H9 (cell line): ENCODE measurements around the gene IMPA2. TPM values are rescaled to one million over a fixed set of nuclear protein-coding genes. Genes with fewer than 3 reads are reported as not detected.

ENCODE experiments used
- DNase-seq: peaks from one replicate; pipeline ENCODE4 v3.0.0-alpha.2; 2017
- H2AFZ ChIP-seq: one replicate; pipeline ENCODE4 v1.6.1; 2013; ENCODE audit warnings: mild to moderate bottlenecking, low read length, control low read depth, moderate library complexity
- H2AK5ac ChIP-seq: 2 replicates; pipeline ENCODE4 v1.6.1; 2013; ENCODE audit warnings: low read length, control low read depth, mixed read lengths; ENCODE audit not compliant: insufficient read length
- H2BK120ac ChIP-seq: one replicate; pipeline ENCODE4 v1.6.1; 2013; ENCODE audit warnings: low read depth, mild to moderate bottlenecking, low read length, control low read depth, inconsistent platforms; ENCODE audit not compliant: poor library complexity, severe bottlenecking
- H2BK12ac ChIP-seq: 2 replicates; pipeline ENCODE4 v1.6.1; 2013; ENCODE audit warnings: low read length, control low read depth, mixed read lengths, low read depth; ENCODE audit not compliant: insufficient read length
- H2BK15ac ChIP-seq: 2 replicates; pipeline ENCODE4 v1.6.1; 2013; ENCODE audit warnings: low read depth, low read length, control low read depth
- H2BK20ac ChIP-seq: one replicate; pipeline ENCODE4 v1.6.1; 2013; ENCODE audit warnings: low read depth, mild to moderate bottlenecking, low read length, control low read depth, inconsistent platforms; ENCODE audit not compliant: poor library complexity, severe bottlenecking
- H2BK5ac ChIP-seq: 2 replicates; pipeline ENCODE4 v1.6.1; 2013; ENCODE audit warnings: low read length, control low read depth, mixed read lengths; ENCODE audit not compliant: insufficient read length
- H3K14ac ChIP-seq: 2 replicates; pipeline ENCODE4 v1.6.1; 2013; ENCODE audit warnings: low read length, control low read depth; ENCODE audit not compliant: insufficient read depth
- H3K18ac ChIP-seq: 2 replicates; pipeline ENCODE4 v1.6.1; 2013; ENCODE audit warnings: low read depth, mild to moderate bottlenecking, mixed read lengths, low read length, control low read depth; ENCODE audit not compliant: insufficient read length
- H3K23ac ChIP-seq: 2 replicates; pipeline ENCODE4 v1.6.1; 2013; ENCODE audit warnings: low read length, control low read depth, mixed read lengths, low read depth; ENCODE audit not compliant: insufficient read length
- H3K23me2 ChIP-seq: 2 replicates; pipeline ENCODE4 v1.6.1; 2013; ENCODE audit warnings: low read depth, mild to moderate bottlenecking, mixed read lengths, low read length, control low read depth; ENCODE audit not compliant: insufficient read length, poor library complexity, severe bottlenecking
- H3K27ac ChIP-seq: 2 replicates; pipeline ENCODE4 v1.5.1; 2013; ENCODE audit warnings: low read length, control low read depth, mixed read lengths, low read depth; ENCODE audit not compliant: insufficient read length
- H3K27me3 ChIP-seq: 2 replicates; pipeline ENCODE4 v1.6.1; 2013; ENCODE audit warnings: low read length, control low read depth, inconsistent platforms; ENCODE audit not compliant: insufficient read depth
- H3K4ac ChIP-seq: 2 replicates; pipeline ENCODE4 v1.6.1; 2013; ENCODE audit warnings: low read depth, mild to moderate bottlenecking, control low read depth, inconsistent platforms, low read length, moderate library complexity
- H3K4me1 ChIP-seq: 2 replicates; pipeline ENCODE4 v1.6.1; 2013; ENCODE audit warnings: low read length, control low read depth, inconsistent platforms; ENCODE audit not compliant: insufficient read depth
- H3K4me2 ChIP-seq: 2 replicates; pipeline ENCODE4 v1.6.1; 2013; ENCODE audit warnings: low read length, control low read depth, mixed read lengths; ENCODE audit not compliant: insufficient read length, insufficient read depth
- H3K56ac ChIP-seq: 2 replicates; pipeline ENCODE4 v1.6.1; 2013; ENCODE audit warnings: low read depth, mild to moderate bottlenecking, mixed read lengths, low read length, control low read depth; ENCODE audit not compliant: insufficient read length
- H3K79me1 ChIP-seq: 2 replicates; pipeline ENCODE4 v1.6.1; 2013; ENCODE audit warnings: low read depth, mild to moderate bottlenecking, moderate library complexity, low read length, control low read depth, inconsistent platforms; ENCODE audit not compliant: insufficient read depth, poor library complexity, severe bottlenecking
- H3K79me2 ChIP-seq: 2 replicates; pipeline ENCODE4 v1.6.1; 2013; ENCODE audit warnings: low read length, control low read depth, inconsistent platforms; ENCODE audit not compliant: insufficient read depth
- H3K9ac ChIP-seq: 2 replicates; pipeline ENCODE4 v1.6.1; 2013; ENCODE audit warnings: low read length, control low read depth, mixed read lengths; ENCODE audit not compliant: insufficient read length; ENCODE audit errors: extremely low read depth
- H3K9me3 ChIP-seq: one replicate; pipeline ENCODE4 v1.6.1; 2013; ENCODE audit warnings: low read depth, low read length, inconsistent platforms; ENCODE audit not compliant: control insufficient read depth
- H3T11ph ChIP-seq: one replicate; pipeline ENCODE4 v1.6.1; 2013; ENCODE audit warnings: mild to moderate bottlenecking, low read length, control low read depth, inconsistent platforms
- H4K20me1 ChIP-seq: one replicate; pipeline ENCODE4 v1.6.1; 2013; ENCODE audit not compliant: control insufficient read depth, insufficient read length, insufficient read depth
- H4K5ac ChIP-seq: 2 replicates; pipeline ENCODE4 v1.6.1; 2013; ENCODE audit warnings: low read depth, mild to moderate bottlenecking, mixed read lengths, low read length, control low read depth; ENCODE audit not compliant: insufficient read length
- H4K8ac ChIP-seq: replicated peaks from 2 replicates; pipeline ENCODE4 v1.6.1; 2013; ENCODE audit warnings: low read length, control low read depth, mixed read lengths, low read depth; ENCODE audit not compliant: insufficient read length
- H4K91ac ChIP-seq: 2 replicates; pipeline ENCODE4 v1.6.1; 2013; ENCODE audit warnings: low read depth, mild to moderate bottlenecking, moderate library complexity, mixed read lengths, low read length, control low read depth; ENCODE audit not compliant: insufficient read length
- H3K27ac Mint-ChIP-seq, 3 experiments: 2 replicates in 2 of 3; 3 replicates in 1 of 3; pipeline ENCODE4 v1.8.0; 2020 to 2021; ENCODE audit warnings: mixed read lengths in 3 of 3, mild to moderate bottlenecking in 1 of 3, moderate library complexity in 1 of 3
- H3K27me3 Mint-ChIP-seq: 2 replicates; pipeline ENCODE4 v1.8.0; 2021; ENCODE audit warnings: low read depth, mild to moderate bottlenecking, moderate library complexity, mixed read lengths
- H3K36me3 Mint-ChIP-seq, 3 experiments: 2 replicates in 2 of 3; 3 replicates in 1 of 3; pipeline ENCODE4 v1.8.0; 2020 to 2021; ENCODE audit warnings: low read depth in 3 of 3, mixed read lengths in 3 of 3; ENCODE audit not compliant: insufficient read depth in 1 of 3
- H3K4me1 Mint-ChIP-seq, 2 experiments: 2 replicates each; pipeline ENCODE4 v1.8.0; 2020; ENCODE audit warnings: mixed read lengths in 2 of 2
- H3K4me3 Mint-ChIP-seq, 2 experiments: 2 replicates in 1 of 2; 3 replicates in 1 of 2; pipeline ENCODE4 v1.8.0; 2020 to 2021; ENCODE audit warnings: mild to moderate bottlenecking in 2 of 2, mixed read lengths in 2 of 2, moderate library complexity in 1 of 2
- H3K9me3 Mint-ChIP-seq, 2 experiments: 2 replicates in 1 of 2; 3 replicates in 1 of 2; pipeline ENCODE4 v1.8.0; 2020; ENCODE audit warnings: mild to moderate bottlenecking in 2 of 2, mixed read lengths in 2 of 2, moderate library complexity in 1 of 2
- CTCF ChIP-seq: fragments of 200-600 bp; sonication (generic); conservative IDR thresholded peaks from 3 replicates; pipeline ENCODE4 v1.8.0; 2021; ENCODE audit warnings: antibody characterized with exemption, mild to moderate bottlenecking
- WGBS: extraction: QIAGEN DNeasy Blood & Tissue Kit; methylation state at CpG from one replicate; pipeline ENCODE4 v1.1.7; 2013; ENCODE audit warnings: missing lambda C conversion rate, low lambda C conversion rate, mixed read lengths; ENCODE audit not compliant: insufficient read length; ENCODE audit errors: extremely low coverage; 5-methylcytosine and 5-hydroxymethylcytosine counted together
- total RNA-seq: library from RNA; stranded (reverse); gene quantifications from 2 replicates; pipeline ENCODE4 v1.2.1, GENCODE V29; 2021

Gene IMPA2
- total RNA-seq, 1 experiment from 2014 or later, result 73.8 TPM

DNA sequence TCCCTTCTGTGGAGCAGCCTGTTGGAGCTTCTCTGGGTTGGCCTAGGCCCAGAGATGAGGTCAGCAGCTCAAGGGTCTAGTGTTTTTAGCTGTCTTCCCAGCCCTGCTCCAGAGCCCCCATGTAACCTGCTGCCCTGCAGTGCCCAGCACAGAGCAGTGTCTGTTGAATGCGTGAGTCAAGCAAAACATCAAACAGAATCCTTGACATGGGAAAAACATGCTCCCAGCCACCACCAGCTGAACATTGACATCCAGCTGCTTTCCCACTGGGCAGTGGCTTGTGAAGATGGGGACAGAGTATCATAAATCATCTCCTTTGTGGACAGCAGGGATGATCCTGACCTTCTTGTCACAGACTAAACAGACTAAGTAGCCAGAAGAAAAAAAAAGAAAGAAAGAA, 22.6 kb downstream of the IMPA2 start:
- Mint-ChIP-seq H3K36me3 (peaks cover 20 to 61% (median 55%) of the 10 kb centered on the region in 3 experiments; a peak in 6 of 7 replicates), H3K27me3 (no peaks in the 10 kb centered on the region), H3K4me1 (no peaks in the 10 kb centered on the region; a peak in 1 of 4 replicates), H3K4me3 (no peak overlapping the region), H3K27ac (no peak overlapping the region), H3K9me3 (no peaks in the 10 kb centered on the region)
- Histone ChIP-seq H2BK12ac (no peak overlapping the region), H3K9ac (no peak overlapping the region), H3K79me2 (no peaks in the 10 kb centered on the region), H2BK15ac (no peak overlapping the region), H3K18ac (no peak overlapping the region), H3K79me1 (no peaks in the 10 kb centered on the region), H4K20me1 (no peaks in the 10 kb centered on the region), H3K4me2 (no peak overlapping the region), H3K4ac (no peak overlapping the region), H4K91ac (no peak overlapping the region), H3K4me1 (no peaks in the 10 kb centered on the region), H2BK120ac (no peak overlapping the region), H2BK5ac (no peak overlapping the region), H3K23me2 (no peaks in the 10 kb centered on the region), H3K9me3 (no peaks in the 10 kb centered on the region), H3K56ac (no peak overlapping the region), H4K5ac (no peak overlapping the region), H3K23ac (no peak overlapping the region), H3K27me3 (no peaks in the 10 kb centered on the region), H3T11ph (no peak overlapping the region), H4K8ac (no peak overlapping the region), H2AFZ (no peak overlapping the region), H2AK5ac (no peak overlapping the region), H2BK20ac (no peak overlapping the region), H3K14ac (no peak overlapping the region), H3K27ac (no peak overlapping the region)
- no peak for DNase-seq
- WGBS, result no CpG with 5 or more reads among the region's 1 CpG
- no peak for TF ChIP-seq CTCF
